Mesenchymal stem cell (in vitro differentiated cells and primary cell): ENCODE results near the gene ERMAP.

Experiments used
- DNase-seq: peaks from one replicate; pipeline ENCODE4 v3.0.0-alpha.2; 2013
- H2AFZ ChIP-seq: one replicate; pipeline ENCODE4 v1.6.1; 2013; ENCODE audit warnings: low read depth, mild to moderate bottlenecking, control low read depth, inconsistent platforms, low read length, moderate library complexity
- H2AK5ac ChIP-seq: 2 replicates; pipeline ENCODE4 v1.6.1; 2013; ENCODE audit warnings: low read length, moderate library complexity, mild to moderate bottlenecking, inconsistent platforms; ENCODE audit not compliant: severe bottlenecking
- H2BK120ac ChIP-seq: one replicate; pipeline ENCODE4 v1.6.1; 2013; ENCODE audit warnings: low read depth, mild to moderate bottlenecking, inconsistent platforms, low read length, moderate library complexity
- H2BK12ac ChIP-seq, 2 experiments: one replicate each; pipeline ENCODE4 v1.6.1; 2013; ENCODE audit warnings: inconsistent platforms in 2 of 2, low read length in 2 of 2, mild to moderate bottlenecking in 2 of 2, moderate library complexity in 2 of 2, control low read depth in 1 of 2
- H2BK15ac ChIP-seq: one replicate; pipeline ENCODE4 v1.6.1; 2013; ENCODE audit warnings: mild to moderate bottlenecking, low read depth, inconsistent platforms; ENCODE audit not compliant: poor library complexity, severe bottlenecking
- H2BK5ac ChIP-seq: 2 replicates; pipeline ENCODE4 v1.6.1; 2013; ENCODE audit warnings: low read depth, mild to moderate bottlenecking, low read length, control low read depth, inconsistent platforms; ENCODE audit not compliant: poor library complexity, severe bottlenecking
- H3K14ac ChIP-seq, 2 experiments: one replicate each; pipeline ENCODE4 v1.6.1; 2013; ENCODE audit warnings: inconsistent platforms in 2 of 2, low read length in 2 of 2, control low read depth in 1 of 2, mild to moderate bottlenecking in 1 of 2, moderate library complexity in 1 of 2
- H3K18ac ChIP-seq, 2 experiments: one replicate each; pipeline ENCODE4 v1.6.1; 2013; ENCODE audit warnings: inconsistent platforms in 2 of 2, low read length in 2 of 2, control low read depth in 1 of 2, low read depth in 1 of 2, mild to moderate bottlenecking in 1 of 2
- H3K23ac ChIP-seq, 2 experiments: one replicate each; pipeline ENCODE4 v1.6.1; 2013; ENCODE audit warnings: inconsistent platforms in 2 of 2, low read length in 2 of 2, mild to moderate bottlenecking in 2 of 2, moderate library complexity in 2 of 2, control low read depth in 1 of 2
- H3K27ac ChIP-seq: 2 replicates; pipeline ENCODE4 v1.5.1; 2013; ENCODE audit warnings: mild to moderate bottlenecking, moderate library complexity, low read length, control low read depth, inconsistent platforms; ENCODE audit not compliant: poor library complexity, severe bottlenecking
- H3K27me3 ChIP-seq, 2 experiments: 2 replicates each; pipeline versions ENCODE4 v1.6.1 to v1.7.0; 2013; ENCODE audit warnings: low read length in 2 of 2, mild to moderate bottlenecking in 2 of 2, moderate library complexity in 2 of 2, control low read depth in 1 of 2, inconsistent platforms in 1 of 2; ENCODE audit not compliant: control insufficient read depth in 1 of 2, insufficient read depth in 1 of 2
- H3K36me3 ChIP-seq, 2 experiments: 2 replicates each; pipeline versions ENCODE4 v1.6.1 to v1.7.0; 2013; ENCODE audit warnings: low read length in 2 of 2, control low read depth in 1 of 2, inconsistent platforms in 1 of 2, low read depth in 1 of 2, mild to moderate bottlenecking in 1 of 2; ENCODE audit not compliant: insufficient read depth in 2 of 2, control insufficient read depth in 1 of 2
- H3K4ac ChIP-seq, 2 experiments: one replicate each; pipeline ENCODE4 v1.6.1; 2013; ENCODE audit warnings: inconsistent platforms in 2 of 2, low read length in 2 of 2, mild to moderate bottlenecking in 2 of 2, moderate library complexity in 2 of 2, control low read depth in 1 of 2, low read depth in 1 of 2
- H3K4me1 ChIP-seq: 2 replicates; pipeline ENCODE4 v1.6.1; 2013; ENCODE audit warnings: low read depth, low read length, control low read depth; ENCODE audit not compliant: control insufficient read depth, insufficient read depth
- H3K4me2 ChIP-seq: 2 replicates; pipeline ENCODE4 v1.6.1; 2013; ENCODE audit warnings: low read length, mild to moderate bottlenecking, inconsistent platforms; ENCODE audit not compliant: poor library complexity, severe bottlenecking
- H3K4me3 ChIP-seq, 2 experiments: 2 replicates each; pipeline versions ENCODE4 v1.5.1 to v1.7.0; 2013; ENCODE audit warnings: low read length in 2 of 2, mild to moderate bottlenecking in 2 of 2, control low read depth in 1 of 2, low read depth in 1 of 2; ENCODE audit not compliant: insufficient read depth in 1 of 2
- H3K79me1 ChIP-seq: replicated peaks from 2 replicates; pipeline ENCODE4 v1.6.1; 2013; ENCODE audit warnings: mild to moderate bottlenecking, control low read depth, low read length, inconsistent platforms; ENCODE audit not compliant: poor library complexity, severe bottlenecking
- H3K9ac ChIP-seq: 2 replicates; pipeline ENCODE4 v1.7.0; 2013; ENCODE audit warnings: mild to moderate bottlenecking, low read length, moderate library complexity
- H3K9me3 ChIP-seq: 2 replicates; pipeline ENCODE4 v1.7.0; 2013; ENCODE audit warnings: mild to moderate bottlenecking, low read length; ENCODE audit not compliant: control insufficient read depth
- H4K8ac ChIP-seq: one replicate; pipeline ENCODE4 v1.6.1; 2013; ENCODE audit warnings: inconsistent platforms, mild to moderate bottlenecking, low read length, moderate library complexity
- H4K91ac ChIP-seq: one replicate; pipeline ENCODE4 v1.6.1; 2013; ENCODE audit warnings: mild to moderate bottlenecking, low read length, inconsistent platforms
- WGBS: methylation state at CpG from one replicate; pipeline ENCODE4 v1.1.7; 2013; ENCODE audit warnings: mixed read lengths; 5-methylcytosine and 5-hydroxymethylcytosine counted together

The ERMAP gene

DNA sequence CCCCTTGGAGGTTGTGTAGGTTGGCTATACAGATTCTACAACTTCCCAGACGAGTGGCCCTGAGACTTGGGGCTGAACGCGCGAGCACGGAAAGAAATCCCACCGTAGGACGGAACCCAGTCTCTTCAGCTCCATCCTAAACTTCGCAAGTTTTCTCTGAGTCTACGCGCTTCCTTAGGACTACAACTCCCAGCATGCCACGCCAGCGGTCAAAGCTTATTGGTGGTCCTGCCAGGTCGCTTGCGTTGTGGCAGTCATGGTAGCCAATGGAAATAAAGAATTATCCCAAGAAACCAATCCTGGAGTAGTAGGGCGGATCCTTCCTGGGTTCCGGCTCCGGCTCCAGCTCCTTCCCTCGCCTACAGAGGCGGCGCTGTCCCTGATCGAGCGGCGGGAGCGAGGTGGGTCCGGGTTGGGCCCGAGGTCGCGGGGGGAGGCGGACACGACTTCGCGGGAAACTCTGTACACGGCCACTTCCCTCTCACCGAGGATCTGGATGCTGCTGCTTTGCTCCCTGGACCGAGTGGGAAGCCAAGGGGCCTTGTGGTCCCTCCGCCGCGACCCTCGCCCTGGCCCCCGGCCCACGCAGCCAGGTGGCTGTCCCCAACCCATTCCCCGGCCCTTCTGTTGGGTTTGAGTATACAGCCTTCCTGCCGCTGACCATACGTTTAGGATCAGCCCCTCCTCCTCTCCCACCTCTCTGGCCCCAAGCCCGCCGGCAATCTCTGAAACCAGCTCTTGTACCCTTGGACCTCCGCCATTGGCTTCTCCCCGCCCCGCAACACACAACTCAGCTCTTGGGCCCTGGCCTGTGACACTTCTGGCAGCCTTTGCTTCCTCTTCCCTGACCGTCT lies 29.6 kb downstream of the ERMAP start, which contains the start of gene ZNF691:
Gene ZNF691, plus strand, starts transcription at position 357 of the 854 bp plus-strand sequence. CDS start 3,046 bp downstream, outside the sequence.
- H4K8ac ChIP-seq = peak within 1 kb of the TSS; percentile 89
- peak; percentile 98 for DNase-seq
- peak within 1 kb of the TSS; percentile 30 for H2BK15ac ChIP-seq
- peaks cover 5% of the 10 kb centered on the region for H3K9me3 ChIP-seq
- H2BK120ac ChIP-seq = no peak within 1 kb of the TSS
- peak within 1 kb of the TSS; percentile 83 to 87 for H3K18ac ChIP-seq
- H3K4me3 ChIP-seq = peak within 1 kb of the TSS; percentile 87 to 95
- no peak within 1 kb of the TSS for H2AK5ac ChIP-seq
- peak within 1 kb of the TSS; percentile 72 for H2AFZ ChIP-seq
- no peak within 1 kb of the TSS for H2BK5ac ChIP-seq
- 1% methylated on average over 44 of the region's 50 CpGs for WGBS
- H3K4me2 ChIP-seq = peak within 1 kb of the TSS; percentile 93
- peak within 1 kb of the TSS; percentile 64 for H4K91ac ChIP-seq
- H3K14ac ChIP-seq = peak within 1 kb of the TSS; percentile 21 to 63
- peak within 1 kb of the TSS; percentile 90 for H3K9ac ChIP-seq
- no peak within 1 kb of the TSS for H2BK12ac ChIP-seq
- no peaks in the 10 kb centered on the region for H3K27me3 ChIP-seq
- peaks cover 17 to 48% of the 10 kb centered on the region in 2 experiments for H3K36me3 ChIP-seq
- peak within 1 kb of the TSS; percentile 48 to 95 for H3K4ac ChIP-seq
- H3K27ac ChIP-seq = no peak within 1 kb of the TSS
- H3K4me1 ChIP-seq = peaks cover 3% of the 10 kb centered on the region
- peak within 1 kb of the TSS; percentile 30 to 51 for H3K23ac ChIP-seq
- H3K79me1 ChIP-seq = peaks cover 34% of the 10 kb centered on the region

GRCh38 chr1:42847111-42847595 lies 30.2 kb downstream of the ERMAP start:
- peaks cover 35% of the 10 kb centered on the region for H3K79me1 ChIP-seq

GRCh38 chr1:42847721-42848460 lies 31.0 kb downstream of the ERMAP start:
- WGBS = 100% methylated on average over 2 of the region's 6 CpGs
- H2BK5ac ChIP-seq = no peak overlapping the region
- H4K8ac ChIP-seq = no peak overlapping the region
- no peaks in the 10 kb centered on the region for H3K27me3 ChIP-seq
- no peak overlapping the region for H4K91ac ChIP-seq
- H3K79me1 ChIP-seq = peaks cover 35% of the 10 kb centered on the region
- no peak overlapping the region for H2BK120ac ChIP-seq
- no peak overlapping the region for H3K14ac ChIP-seq
- no peak overlapping the region for H2AK5ac ChIP-seq
- H2BK12ac ChIP-seq = no peak overlapping the region
- H3K36me3 ChIP-seq = peaks cover 17 to 46% of the 10 kb centered on the region in 2 experiments
- H3K23ac ChIP-seq = no peak overlapping the region
- no peak overlapping the region for H3K4me2 ChIP-seq
- no peak overlapping the region for H2AFZ ChIP-seq
- H3K27ac ChIP-seq = no peak overlapping the region
- H3K18ac ChIP-seq = no peak overlapping the region
- peak overlapping the region; percentile 90 for H3K9ac ChIP-seq
- no peak for DNase-seq
- no peak overlapping the region for H2BK15ac ChIP-seq
- peak overlapping the region in 1 of 2 experiments; percentile 95 for H3K4me3 ChIP-seq
- no peak overlapping the region for H3K4ac ChIP-seq
- peaks cover 10% of the 10 kb centered on the region for H3K9me3 ChIP-seq
- H3K4me1 ChIP-seq = peaks cover 3% of the 10 kb centered on the region

More at GRCh38 chr1:42847111-42847595, 30.2 kb downstream of the ERMAP start:
- Histone ChIP-seq H4K91ac (no peak overlapping the region), H3K9me3 (peaks cover 10% of the 10 kb centered on the region), H3K4me3 (peak overlapping the region; percentile 87 to 95), H3K27me3 (no peaks in the 10 kb centered on the region), H3K14ac (peak overlapping the region in 1 of 2 experiments; percentile 9), H3K36me3 (peaks cover 23 to 48% of the 10 kb centered on the region in 2 experiments), H3K27ac (no peak overlapping the region), H2BK12ac (no peak overlapping the region), H3K18ac (peak overlapping the region; percentile 83 to 87), H4K8ac (peak overlapping the region; percentile 89), H3K23ac (peak overlapping the region in 1 of 2 experiments; percentile 29), H3K4me2 (peak overlapping the region; percentile 63), H2BK15ac (no peak overlapping the region), H3K9ac (peak overlapping the region; percentile 90), H2BK5ac (no peak overlapping the region), H3K4me1 (peaks cover 3% of the 10 kb centered on the region), H2BK120ac (no peak overlapping the region), H2AK5ac (no peak overlapping the region), H2AFZ (peak overlapping the region; percentile 72), H3K4ac (peak overlapping the region in 1 of 2 experiments; percentile 95)
- no peak for DNase-seq
- WGBS = 11% methylated on average over 6 of the region's 6 CpGs
